Keratinocyte (primary cell): ENCODE measurements around the gene FAM20B.
A peak's percentile ranks its signal among the peaks of the same experiment; 100 is the strongest.

Experiments used
- CTCF ChIP-seq, 3 experiments: IDR thresholded peaks in 1 of 3; conservative IDR thresholded peaks in 1 of 3; optimal IDR thresholded peaks in 1 of 3; 2 replicates in 2 of 3; 3 replicates in 1 of 3; pipeline versions ENCODE3 to v1.5.1; 2011; ENCODE audit warnings: low read length in 3 of 3, mild to moderate bottlenecking in 3 of 3, moderate library complexity in 2 of 3, control low read depth in 1 of 3, inconsistent platforms in 1 of 3; ENCODE audit not compliant: insufficient read depth in 2 of 3; ENCODE audit errors: extremely low read depth in 1 of 3
- EZH2 ChIP-seq: IDR thresholded peaks from one replicate; pipeline ENCODE4 v1.6.1; 2012; ENCODE audit warnings: inconsistent platforms, mild to moderate bottlenecking, low read length, moderate library complexity

GRCh38 chr1:179105393-179105792 lies 79.7 kb downstream of the FAM20B start:
- TF ChIP-seq EZH2 = no peak
- TF ChIP-seq CTCF (optimal IDR thresholded peaks at IDR 0.05 in 1 of 3, IDR thresholded peaks at IDR 0.05 in 1 of 3, conservative IDR thresholded peaks at IDR 0.05 in 1 of 3; ENCODE audit: extremely low read depth in 1 of 3, insufficient read depth in 2 of 3, low read length in 3 of 3) = peak; percentile 64 to 71 (median 69)
